ENCODE measurements around the gene PDGFD.

DNA sequence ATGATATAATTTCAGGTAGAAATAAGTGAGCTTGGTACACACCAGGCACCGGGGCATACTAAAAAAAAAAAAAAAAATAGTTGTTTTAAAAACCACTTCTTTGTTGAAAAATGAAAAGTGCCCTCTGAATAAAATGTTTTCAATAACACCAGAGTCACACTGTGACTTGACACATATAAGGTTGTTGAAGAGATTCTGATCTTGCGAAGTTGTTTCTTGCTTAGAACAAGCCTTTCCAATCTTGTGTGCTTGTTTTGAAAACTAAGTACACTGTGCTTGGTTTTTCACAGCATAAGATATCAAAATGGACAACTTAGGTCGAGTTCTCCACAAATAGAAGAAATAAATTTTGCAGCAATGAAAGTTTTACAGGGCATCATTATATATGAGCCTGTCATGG lies 17.0 kb downstream of the PDGFD start:
- TF ChIP-seq, protein P1, sequence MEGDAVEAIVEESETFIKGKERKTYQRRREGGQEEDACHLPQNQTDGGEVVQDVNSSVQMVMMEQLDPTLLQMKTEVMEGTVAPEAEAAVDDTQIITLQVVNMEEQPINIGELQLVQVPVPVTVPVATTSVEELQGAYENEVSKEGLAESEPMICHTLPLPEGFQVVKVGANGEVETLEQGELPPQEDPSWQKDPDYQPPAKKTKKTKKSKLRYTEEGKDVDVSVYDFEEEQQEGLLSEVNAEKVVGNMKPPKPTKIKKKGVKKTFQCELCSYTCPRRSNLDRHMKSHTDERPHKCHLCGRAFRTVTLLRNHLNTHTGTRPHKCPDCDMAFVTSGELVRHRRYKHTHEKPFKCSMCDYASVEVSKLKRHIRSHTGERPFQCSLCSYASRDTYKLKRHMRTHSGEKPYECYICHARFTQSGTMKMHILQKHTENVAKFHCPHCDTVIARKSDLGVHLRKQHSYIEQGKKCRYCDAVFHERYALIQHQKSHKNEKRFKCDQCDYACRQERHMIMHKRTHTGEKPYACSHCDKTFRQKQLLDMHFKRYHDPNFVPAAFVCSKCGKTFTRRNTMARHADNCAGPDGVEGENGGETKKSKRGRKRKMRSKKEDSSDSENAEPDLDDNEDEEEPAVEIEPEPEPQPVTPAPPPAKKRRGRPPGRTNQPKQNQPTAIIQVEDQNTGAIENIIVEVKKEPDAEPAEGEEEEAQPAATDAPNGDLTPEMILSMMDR (IDR thresholded peaks at IDR 0.05): no peak
- no peak for TF ChIP-seq FOSL2 (IDR thresholded peaks at IDR 0.05; ENCODE audit: borderline replicate concordance, low read depth)
- TF ChIP-seq, protein P2, sequence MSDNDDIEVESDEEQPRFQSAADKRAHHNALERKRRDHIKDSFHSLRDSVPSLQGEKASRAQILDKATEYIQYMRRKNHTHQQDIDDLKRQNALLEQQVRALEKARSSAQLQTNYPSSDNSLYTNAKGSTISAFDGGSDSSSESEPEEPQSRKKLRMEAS (IDR thresholded peaks at IDR 0.05; ENCODE audit: low read depth): no peak
- TF ChIP-seq POLR2AphosphoS5 (IDR thresholded peaks at IDR 0.05; ENCODE audit: low read depth, low read length): no peak
- no peak for TF ChIP-seq CHD2 (IDR thresholded peaks at IDR 0.05; ENCODE audit: low read length, partially characterized antibody)
